ENCODE measurements around the gene CRB3.

CRB3 gene

GRCh38 chr19:6464070-6464873 is at the start of gene CRB3:
Gene CRB3, plus strand, starts transcription at chr19:6464271. Its CDS starts 431 bp downstream, at chr19:6464702.
- peaks cover 78% of the 10 kb centered on the region for H3K27me3 Mint-ChIP-seq (ENCODE audit: low read depth)
- H3K9me3 Mint-ChIP-seq: no peaks in the 10 kb centered on the region
- H3K36me3 Mint-ChIP-seq (ENCODE audit: low read depth): peaks cover 4% of the 10 kb centered on the region
- peaks cover 5% of the 10 kb centered on the region for H3K4me1 Mint-ChIP-seq
- peak within 1 kb of the TSS in 2 of 3 experiments; percentile 45 to 92 for H3K27ac Mint-ChIP-seq
- no peak for TF ChIP-seq CTCF (IDR thresholded peaks at IDR 0.05; ENCODE audit: unreplicated experiment in 3 of 3)
- H3K4me3 Mint-ChIP-seq: peak within 1 kb of the TSS; percentile 74 to 80 (median 78)

GRCh38 chr19:6414793-6415590 is 49.1 kb upstream of the CRB3 start:
- TF ChIP-seq CTCF (IDR thresholded peaks at IDR 0.05; ENCODE audit: unreplicated experiment in 3 of 3): no peak
- Mint-ChIP-seq H3K27me3 (ENCODE audit: low read depth) (no peaks in the 10 kb centered on the region), H3K4me3 (no peak overlapping the region)

GRCh38 chr19:6415591-6416190 is 48.4 kb upstream of the CRB3 start:
- no peaks in the 10 kb centered on the region for H3K27me3 Mint-ChIP-seq (ENCODE audit: low read depth)
- no peak for TF ChIP-seq CTCF (IDR thresholded peaks at IDR 0.05; ENCODE audit: unreplicated experiment in 3 of 3)

More at GRCh38 chr19:6414793-6415590, 49.1 kb upstream of the CRB3 start:
- Mint-ChIP-seq H3K27ac (peak overlapping the region in 2 of 3 experiments; percentile 89 to 94), H3K4me1 (peaks cover 23% of the 10 kb centered on the region), H3K36me3 (ENCODE audit: low read depth) (peaks cover 40% of the 10 kb centered on the region), H3K9me3 (no peaks in the 10 kb centered on the region)

GRCh38 chr19:6416658-6417405 is 47.2 kb upstream of the CRB3 start:
- H3K27me3 Mint-ChIP-seq (ENCODE audit: low read depth): no peaks in the 10 kb centered on the region
- H3K36me3 Mint-ChIP-seq (ENCODE audit: low read depth): peaks cover 57% of the 10 kb centered on the region

More at GRCh38 chr19:6415591-6416190, 48.4 kb upstream of the CRB3 start:
- Mint-ChIP-seq H3K36me3 (ENCODE audit: low read depth) (peaks cover 47% of the 10 kb centered on the region), H3K9me3 (no peaks in the 10 kb centered on the region), H3K4me3 (no peak overlapping the region), H3K27ac (no peak overlapping the region), H3K4me1 (peaks cover 27% of the 10 kb centered on the region)

More at GRCh38 chr19:6416658-6417405, 47.2 kb upstream of the CRB3 start:
- peaks cover 34% of the 10 kb centered on the region for H3K4me1 Mint-ChIP-seq
- H3K4me3 Mint-ChIP-seq: no peak overlapping the region
- H3K27ac Mint-ChIP-seq: no peak overlapping the region
- H3K9me3 Mint-ChIP-seq: no peaks in the 10 kb centered on the region
- TF ChIP-seq CTCF (IDR thresholded peaks at IDR 0.05; ENCODE audit: unreplicated experiment in 3 of 3): no peak

Measured in nephron (organoid).